GM18499 (cell line): ENCODE results near the gene MLLT6.

Source experiments
- ATAC-seq: cut with Tn5 transposase; IDR thresholded peaks from one replicate; pipeline ENCODE4 v1.9.1; 2021; ENCODE audit warnings: moderate number of reproducible peaks; ENCODE audit not compliant: insufficient read depth, unreplicated experiment

MLLT6 gene

DNA sequence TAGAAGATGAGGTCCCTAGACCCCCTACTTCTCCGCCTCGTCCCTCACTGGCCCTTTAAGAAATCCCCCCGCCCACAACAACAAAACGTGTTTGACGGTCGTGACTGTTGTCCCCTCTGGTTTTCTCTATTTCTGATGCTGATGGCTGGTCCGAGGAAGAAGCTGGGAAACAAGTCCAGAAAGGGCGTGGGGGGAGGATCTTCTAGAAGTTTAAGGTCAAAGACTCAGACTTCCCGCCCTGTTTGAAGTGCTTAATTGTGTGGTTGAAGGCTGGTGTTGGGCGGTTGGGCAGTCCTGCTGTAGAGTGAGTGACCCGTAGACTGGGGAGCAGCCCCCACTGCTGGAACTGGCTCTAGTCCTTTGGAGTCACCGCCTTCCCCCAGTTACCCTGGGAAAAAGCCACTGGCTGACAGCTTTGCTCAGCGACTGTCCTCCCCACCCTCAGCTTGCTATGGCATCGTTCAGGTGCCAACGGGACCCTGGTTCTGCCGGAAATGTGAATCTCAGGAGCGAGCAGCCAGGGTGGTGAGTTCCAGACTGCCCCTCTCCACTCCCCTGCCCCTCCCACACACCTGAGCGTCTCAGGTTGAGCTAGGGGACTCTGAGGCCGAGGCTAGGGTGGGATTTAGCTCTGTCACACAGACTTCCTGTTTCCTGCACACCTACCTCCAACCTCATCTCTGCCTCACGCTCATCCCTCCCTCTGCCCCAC is 1.6 kb downstream of the MLLT6 start:
- no peak for ATAC-seq

DNA sequence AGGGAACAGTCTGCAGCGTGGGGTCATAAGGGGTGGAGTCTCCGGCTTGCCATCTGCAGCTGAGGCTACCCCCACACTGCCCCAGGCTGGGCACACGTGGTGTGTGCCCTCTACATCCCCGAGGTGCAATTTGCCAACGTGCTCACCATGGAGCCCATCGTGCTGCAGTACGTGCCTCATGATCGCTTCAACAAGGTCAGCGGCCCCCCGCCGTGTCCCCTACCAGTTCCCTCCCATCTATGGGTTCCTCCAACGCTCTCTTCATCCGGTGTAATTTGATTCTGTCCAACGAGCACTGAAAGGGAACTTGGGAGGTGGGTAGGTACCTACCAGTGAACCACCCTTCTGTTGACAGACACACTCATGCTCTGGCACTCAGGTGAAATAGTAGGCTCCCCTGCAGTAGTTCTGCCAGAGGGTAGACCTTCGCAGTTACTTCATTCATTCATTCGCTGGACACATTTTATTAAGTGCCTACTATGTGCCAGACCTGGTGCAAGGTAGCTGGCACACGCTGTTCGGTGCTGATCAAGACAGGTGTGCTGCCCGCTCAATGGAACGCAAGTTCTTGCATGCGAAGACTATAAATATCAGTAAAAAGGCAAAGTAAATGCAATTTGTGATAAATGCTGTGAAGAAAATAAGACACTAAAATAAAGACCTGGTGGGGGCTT is 2.7 kb downstream of the MLLT6 start:
- no peak for ATAC-seq

DNA sequence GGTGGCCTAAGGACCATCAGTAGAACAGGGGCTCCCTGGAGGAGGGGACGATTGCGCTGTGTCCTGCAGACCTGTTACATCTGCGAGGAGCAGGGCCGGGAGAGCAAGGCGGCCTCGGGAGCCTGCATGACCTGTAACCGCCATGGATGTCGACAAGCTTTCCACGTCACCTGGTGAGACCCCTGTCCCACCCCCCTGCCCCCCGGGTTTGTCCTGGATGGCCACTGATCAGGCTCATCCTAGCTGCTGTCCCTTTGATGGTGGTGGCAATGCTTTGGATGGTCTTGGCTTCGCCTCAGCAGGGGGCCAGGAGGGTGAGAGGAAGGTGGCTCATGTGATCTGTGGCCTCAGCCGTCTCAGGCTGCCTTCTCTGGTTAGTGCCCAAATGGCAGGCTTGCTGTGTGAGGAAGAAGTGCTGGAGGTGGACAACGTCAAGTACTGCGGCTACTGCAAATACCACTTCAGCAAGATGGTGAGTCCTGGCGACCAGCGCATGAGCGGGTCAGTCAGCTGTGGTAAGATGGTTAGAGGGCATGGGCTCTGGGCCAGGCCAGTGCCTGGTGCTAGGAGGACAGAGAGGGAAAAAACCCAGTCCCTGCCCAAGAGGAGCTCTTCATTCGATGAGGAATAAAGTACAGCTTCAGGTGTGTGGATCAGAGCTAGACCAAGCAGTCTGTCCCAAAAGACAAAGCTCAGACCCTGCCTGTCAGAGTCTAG is 4.2 kb downstream of the MLLT6 start:
- no peak for ATAC-seq

DNA sequence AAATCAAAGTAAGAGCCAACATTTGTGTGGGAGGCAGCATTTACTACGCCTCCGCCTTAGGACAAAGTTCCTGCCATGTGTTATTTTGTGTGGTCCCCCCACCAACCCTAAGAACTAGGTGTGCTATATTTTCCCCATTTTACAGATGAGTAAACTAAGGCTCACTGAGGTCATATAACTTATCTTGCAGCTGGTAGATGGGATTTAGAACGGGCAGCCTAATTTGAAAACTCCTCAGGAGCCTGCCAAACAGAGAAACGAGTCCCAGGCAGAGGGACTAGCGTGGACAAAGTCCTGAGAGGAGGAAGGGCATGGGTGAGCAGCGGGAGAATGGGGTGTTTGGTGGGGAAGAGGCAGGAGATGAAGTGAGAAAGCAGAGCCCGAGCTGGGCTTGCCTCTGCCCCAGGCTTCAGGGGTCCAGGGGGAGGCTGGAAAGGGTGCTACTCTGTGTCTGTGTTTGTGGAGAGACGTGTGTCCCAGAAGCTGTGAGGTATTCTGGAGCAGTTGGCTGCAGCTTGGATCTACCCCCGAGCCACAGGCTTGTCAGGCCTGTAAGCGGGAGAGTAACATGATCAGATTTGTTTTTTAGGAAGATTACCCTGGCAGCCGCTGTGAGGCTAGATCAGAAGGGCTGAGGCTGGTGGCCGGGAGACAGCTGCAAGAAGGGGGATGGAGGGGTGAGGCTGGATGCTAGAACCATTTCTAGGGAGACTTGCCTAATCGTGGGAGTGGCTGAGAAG is 5.0 kb downstream of the MLLT6 start:
- no peak for ATAC-seq

DNA sequence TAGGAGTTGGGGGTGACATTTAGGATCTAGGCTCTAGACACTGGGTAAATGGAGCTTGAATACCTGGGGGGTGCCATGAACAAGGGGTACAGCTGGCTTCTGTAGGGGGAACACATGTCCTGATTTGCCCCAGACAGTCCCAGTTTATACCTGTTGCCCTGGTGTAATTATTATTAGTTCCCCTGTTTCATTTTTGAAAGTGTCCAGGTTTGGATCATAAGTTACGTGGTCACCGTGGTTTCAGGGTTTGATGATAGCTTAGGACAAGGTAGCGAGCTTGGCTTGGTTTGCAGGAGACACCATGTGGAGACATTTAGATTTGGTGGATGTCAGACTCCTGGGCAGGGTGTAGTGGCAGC is 5.5 kb downstream of the MLLT6 start:
- no peak for ATAC-seq

DNA sequence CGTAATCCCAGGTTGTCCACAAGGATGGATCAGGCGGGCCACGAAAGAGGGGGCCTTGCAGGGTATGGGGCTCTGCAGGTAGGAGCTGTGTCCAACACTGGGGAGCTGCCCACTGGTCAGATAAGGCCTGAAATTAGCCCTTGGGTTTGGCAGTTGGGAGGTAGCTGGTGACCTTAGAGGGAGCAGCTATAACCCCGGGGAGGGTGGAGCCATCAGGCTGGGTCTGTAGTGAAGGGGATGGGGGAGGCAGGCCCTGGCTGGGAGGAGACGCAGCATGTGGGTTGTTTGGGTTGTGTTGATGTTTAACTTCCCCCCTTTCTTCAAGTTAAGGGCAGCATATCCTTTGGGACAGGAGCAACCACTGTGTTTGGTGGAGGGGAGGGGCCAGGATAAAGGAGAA is 5.9 kb downstream of the MLLT6 start:
- no peak for ATAC-seq

DNA sequence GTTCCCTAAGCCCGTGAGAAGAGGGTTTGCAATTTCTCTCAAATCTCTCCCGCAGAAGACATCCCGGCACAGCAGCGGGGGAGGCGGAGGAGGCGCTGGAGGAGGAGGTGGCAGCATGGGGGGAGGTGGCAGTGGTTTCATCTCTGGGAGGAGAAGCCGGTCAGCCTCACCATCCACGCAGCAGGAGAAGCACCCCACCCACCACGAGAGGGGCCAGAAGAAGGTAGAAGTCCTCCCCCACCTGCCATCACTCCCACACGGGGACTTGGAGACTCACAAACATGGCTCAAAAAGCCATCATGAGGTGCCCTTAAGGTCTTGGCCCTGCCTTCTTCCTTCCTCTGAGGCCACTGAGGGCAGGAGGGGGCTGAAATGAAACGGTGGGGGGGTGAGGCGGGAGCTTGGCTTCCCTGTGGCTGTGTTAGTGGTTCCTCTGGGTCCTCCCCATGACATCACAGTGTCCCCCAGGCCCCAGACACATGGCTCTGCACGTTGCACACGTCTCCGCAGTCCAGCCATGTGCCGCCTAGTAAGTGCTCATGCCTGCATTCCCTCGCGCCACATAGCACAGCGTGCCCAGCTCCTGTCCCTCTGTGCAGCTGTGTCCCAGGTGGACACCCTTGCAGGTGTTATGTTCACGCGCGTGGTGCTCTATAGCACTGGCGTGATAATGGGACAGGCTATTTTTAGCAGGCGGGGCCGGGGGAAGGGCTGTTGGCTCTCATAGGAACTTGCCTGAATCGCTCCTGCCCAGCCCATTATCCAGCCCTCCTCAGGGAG is 6.9 kb downstream of the MLLT6 start:
- no peak for ATAC-seq

DNA sequence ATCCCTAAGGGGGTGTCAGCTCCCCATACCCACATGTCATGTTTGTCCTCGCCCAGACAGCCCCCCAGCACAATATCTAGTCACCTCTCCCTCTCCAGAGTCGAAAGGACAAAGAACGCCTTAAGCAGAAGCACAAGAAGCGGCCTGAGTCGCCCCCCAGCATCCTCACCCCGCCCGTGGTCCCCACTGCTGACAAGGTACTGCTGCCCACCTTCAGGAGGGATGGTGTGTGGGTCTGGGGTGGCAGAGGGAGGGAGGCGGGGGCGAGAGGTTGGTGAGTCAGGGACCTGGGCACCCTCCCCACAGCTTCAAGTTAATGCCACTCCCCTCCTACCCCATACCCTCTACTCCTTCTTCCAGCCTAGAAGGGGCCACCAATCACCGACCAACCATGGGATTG is 7.5 kb downstream of the MLLT6 start:
- no peak for ATAC-seq

DNA sequence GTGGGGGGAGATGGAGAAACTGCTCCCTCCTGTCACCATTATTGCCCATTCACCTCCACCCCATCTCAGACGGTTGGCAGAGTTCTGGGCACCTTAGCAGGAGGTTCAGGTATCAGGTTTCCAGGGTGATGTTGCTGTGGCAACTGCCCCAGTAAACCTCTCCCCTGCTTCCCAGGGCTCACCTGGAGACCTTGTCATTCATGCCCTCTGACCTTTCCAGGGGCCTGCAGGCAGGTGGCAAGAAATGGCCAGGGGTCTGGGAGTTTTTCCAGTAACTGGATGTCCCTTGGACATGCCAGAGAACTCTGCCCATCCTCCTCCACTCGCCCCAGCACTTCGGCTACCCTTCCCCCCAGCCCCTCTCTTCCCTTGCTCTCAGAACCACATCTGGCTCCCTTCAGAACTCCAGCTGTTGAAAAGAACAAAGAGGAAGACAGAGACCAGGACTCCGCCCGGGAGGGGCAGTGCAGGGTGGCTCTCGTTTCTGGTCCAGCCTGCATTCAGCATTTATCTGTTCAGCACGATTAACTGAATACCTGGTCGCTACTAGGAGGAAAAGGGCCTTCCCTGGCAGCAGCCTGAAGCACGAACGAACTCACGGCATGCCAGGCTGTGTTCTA is 8.5 kb downstream of the MLLT6 start:
- no peak for ATAC-seq

DNA sequence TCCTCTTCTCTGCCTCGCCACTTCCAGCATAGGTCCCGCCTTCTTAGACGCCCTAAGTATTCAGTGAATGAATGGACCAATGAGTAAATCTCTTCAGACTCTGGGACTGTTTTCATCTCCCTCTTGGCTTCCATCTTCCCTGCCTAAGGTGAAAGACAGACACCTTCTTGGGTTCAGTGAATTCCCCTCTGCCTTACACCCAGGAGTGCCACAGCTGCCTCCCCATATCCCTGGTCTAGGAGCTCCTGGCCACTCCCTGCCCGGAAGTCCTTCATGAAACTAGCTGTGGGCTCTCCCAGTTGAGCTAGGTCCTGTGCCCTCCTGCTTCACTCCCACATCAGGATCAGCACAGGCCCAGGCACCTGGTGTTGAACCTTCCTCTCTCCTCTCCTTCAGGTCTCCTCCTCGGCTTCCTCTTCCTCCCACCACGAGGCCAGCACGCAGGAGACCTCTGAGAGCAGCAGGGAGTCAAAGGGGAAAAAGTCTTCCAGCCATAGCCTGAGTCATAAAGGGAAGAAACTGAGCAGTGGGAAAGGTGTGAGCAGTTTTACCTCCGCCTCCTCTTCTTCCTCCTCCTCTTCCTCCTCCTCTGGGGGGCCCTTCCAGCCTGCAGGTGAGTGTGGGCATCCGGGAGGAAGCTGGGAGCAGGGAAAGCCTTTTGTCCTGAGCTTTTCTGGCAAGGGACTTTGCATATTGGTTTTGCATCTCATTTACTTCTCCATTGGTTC is 10.3 kb downstream of the MLLT6 start:
- ATAC-seq = no peak

DNA sequence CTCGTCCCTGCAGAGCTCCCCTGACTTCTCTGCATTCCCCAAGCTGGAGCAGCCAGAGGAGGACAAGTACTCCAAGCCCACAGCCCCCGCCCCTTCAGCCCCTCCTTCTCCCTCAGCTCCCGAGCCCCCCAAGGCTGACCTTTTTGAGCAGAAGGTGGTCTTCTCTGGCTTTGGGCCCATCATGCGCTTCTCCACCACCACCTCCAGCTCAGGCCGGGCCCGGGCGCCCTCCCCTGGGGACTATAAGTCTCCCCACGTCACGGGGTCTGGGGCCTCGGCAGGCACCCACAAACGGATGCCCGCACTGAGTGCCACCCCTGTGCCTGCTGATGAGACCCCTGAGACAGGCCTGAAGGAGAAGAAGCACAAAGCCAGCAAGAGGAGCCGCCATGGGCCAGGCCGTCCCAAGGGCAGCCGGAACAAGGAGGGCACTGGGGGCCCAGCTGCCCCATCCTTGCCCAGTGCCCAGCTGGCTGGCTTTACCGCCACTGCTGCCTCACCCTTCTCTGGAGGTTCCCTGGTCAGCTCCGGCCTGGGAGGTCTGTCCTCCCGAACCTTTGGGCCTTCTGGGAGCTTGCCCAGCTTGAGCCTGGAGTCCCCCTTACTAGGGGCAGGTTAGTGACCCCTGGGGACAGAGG is 11.4 kb downstream of the MLLT6 start:
- no peak for ATAC-seq

DNA sequence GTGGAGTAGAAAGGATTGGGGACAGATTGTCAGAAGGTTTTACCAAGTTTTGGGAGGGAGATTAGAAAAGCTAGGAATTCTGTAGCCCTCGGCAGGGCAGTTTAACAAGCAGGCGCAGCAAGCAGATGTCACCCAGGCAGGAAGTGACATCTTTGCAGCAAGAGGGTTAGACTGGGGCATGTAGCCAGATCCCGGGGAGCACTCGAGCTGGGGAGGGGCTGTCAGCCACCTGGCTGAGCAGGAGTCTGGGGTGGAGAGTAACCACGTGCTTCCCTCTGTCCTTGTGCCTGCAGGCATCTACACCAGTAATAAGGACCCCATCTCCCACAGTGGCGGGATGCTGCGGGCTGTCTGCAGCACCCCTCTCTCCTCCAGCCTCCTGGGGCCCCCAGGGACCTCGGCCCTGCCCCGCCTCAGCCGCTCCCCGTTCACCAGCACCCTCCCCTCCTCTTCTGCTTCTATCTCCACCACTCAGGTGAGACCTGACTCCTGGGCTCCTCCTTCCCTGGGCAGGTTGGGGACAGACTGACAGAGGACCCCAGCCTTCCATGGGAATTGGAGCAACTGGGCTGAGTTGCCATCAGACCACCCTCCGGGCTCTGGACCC is 12.2 kb downstream of the MLLT6 start:
- no peak for ATAC-seq

DNA sequence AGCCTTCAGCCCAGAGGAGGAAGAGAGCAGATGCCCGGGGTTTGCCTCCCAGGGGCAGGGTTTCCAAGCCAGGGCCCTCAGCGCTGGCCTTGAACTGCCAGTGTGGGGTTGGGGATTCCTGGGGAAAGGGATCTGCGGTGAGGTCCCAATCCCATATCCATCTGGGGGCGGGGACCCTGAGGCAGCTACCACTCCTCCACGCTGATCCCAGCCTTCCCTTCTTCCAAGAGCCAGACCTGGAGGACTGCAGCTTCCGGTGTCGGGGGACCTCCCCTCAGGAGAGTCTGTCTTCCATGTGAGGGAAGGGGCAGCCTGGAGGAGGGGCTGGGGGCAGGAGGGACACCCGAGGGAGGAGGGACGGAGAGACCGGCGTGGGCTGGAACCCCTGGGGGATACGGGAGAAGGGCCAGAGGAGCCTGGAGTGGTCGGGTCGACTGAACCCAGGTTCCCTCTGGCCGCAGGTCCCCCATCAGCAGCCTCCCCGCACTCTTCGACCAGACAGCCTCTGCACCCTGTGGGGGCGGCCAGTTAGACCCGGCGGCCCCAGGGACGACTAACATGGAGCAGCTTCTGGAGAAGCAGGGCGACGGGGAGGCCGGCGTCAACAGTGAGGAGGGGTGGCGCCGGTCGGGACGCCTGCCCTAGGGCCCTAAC is 14.3 kb downstream of the MLLT6 start:
- ATAC-seq = no peak

DNA sequence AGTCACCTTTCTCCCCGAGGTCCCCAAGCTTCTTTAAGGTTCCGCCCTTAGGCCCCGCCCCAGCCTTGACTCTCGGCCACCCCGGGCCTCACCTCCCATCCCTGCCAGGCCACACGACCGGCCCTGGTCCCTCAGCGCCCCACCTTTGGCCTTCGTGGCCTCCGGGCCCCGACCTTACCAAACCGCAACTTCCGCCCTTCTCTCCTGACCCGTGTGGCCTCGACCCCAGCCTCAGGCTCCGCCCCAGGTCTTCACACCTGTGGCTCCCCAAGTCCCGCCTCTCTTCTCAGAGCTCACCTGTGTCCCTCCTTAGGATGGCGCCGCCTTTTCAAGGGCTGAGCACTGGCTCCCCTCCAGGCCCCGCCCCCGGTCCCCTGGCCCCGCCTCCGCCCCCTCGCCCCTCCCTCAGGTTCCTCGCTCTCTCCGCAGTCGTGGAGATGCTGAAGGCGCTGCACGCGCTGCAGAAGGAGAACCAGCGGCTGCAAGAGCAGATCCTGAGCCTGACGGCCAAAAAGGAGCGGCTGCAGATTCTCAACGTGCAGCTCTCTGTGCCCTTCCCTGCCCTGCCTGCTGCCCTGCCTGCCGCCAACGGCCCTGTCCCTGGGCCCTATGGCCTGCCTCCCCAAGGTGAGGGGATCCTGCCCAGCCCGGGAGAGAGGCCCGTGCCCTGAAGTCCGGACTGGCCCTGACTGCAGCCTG is 15.0 kb downstream of the MLLT6 start:
- no peak for ATAC-seq

DNA sequence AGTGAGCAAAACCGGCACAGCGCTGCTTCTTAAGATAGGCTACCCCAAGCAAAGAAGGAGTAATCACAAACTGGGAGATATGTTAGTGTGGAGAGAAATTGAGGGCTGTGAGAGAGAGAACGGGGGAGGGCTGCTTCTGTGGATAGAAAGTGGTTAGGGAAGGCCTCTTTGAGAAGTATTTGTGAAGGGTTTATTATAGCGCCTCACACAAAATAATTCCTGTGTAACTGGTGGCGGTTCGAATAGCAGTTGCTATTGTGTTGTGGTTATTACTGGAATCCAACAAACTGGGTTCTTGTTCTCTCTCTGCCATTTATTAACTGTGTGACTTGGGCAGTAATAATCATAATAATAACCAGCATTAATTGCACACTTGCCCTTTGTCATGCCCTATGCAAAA is 15.9 kb downstream of the MLLT6 start:
- ATAC-seq = no peak

DNA sequence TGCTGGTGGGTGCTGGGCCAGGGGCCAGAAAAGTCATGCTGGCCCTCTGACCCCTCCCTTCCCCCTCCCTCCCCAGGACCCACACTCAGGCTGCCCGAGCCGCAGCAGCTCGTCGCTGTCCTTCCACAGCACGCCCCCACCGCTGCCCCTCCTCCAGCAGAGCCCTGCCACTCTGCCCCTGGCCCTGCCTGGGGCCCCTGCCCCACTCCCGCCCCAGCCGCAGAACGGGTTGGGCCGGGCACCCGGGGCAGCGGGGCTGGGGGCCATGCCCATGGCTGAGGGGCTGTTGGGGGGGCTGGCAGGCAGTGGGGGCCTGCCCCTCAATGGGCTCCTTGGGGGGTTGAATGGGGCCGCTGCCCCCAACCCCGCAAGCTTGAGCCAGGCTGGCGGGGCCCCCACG is 16.7 kb downstream of the MLLT6 start:
- ATAC-seq = no peak

DNA sequence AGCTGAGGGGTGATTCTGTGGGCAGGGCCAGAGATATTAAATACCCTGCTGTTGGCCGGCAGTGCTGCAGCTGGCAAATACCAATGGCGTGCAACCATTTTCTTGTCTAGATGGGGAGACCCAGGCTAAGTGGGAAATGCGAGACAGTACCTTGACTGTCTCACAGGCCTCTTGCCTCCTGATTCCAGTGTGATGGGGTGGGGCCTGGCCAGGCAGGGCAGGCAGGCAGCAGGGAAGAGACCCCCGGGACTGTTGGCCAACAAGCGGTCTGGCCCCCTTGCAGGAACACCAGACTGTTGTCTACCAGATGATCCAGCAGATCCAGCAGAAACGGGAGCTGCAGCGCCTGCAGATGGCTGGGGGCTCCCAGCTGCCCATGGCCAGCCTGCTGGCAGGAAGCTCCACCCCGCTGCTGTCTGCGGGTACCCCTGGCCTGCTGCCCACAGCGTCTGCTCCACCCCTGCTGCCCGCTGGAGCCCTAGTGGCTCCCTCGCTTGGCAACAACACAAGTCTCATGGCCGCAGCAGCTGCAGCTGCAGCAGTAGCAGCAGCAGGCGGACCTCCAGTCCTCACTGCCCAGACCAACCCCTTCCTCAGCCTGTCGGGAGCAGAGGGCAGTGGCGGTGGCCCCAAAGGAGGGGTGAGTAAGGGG is 19.4 kb downstream of the MLLT6 start:
- no peak for ATAC-seq
